Measurements from ENCODE around the gene RPGRIP1L.

The RPGRIP1L gene

DNA sequence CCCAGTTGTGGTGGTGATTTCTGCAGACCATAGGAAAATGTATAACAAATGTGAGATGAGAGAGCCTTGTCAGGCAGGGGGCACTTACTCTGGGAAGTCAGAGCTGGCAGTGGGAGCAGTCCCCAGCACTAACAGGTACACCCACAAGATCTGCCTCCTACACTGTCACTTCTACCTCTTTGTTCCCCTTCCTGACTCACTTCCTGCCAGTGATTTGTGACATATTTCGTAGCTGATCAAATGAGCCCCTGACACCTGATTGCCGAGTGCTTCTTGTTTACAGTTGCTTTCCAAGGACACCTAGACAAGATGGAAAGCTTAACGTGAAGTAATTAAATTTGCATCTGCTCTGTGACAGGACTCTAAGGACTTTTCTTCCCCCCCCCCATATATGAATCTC, 40.8 kb upstream of the RPGRIP1L start:
- Histone ChIP-seq H3K36me3 (replicated peaks) (no peaks in the 10 kb centered on the region), H3K4me3 (ENCODE audit: low read depth, low read length) (no peak overlapping the region), H3K27me3 (replicated peaks) (no peaks in the 10 kb centered on the region), H3K27ac (no peak overlapping the region)
- in situ Hi-C loops (cut with HindIII; ENCODE audit: low pct_ligation_motif_present, low sequenced_read_pairs): no loop called here
- TF ChIP-seq, protein P1, sequence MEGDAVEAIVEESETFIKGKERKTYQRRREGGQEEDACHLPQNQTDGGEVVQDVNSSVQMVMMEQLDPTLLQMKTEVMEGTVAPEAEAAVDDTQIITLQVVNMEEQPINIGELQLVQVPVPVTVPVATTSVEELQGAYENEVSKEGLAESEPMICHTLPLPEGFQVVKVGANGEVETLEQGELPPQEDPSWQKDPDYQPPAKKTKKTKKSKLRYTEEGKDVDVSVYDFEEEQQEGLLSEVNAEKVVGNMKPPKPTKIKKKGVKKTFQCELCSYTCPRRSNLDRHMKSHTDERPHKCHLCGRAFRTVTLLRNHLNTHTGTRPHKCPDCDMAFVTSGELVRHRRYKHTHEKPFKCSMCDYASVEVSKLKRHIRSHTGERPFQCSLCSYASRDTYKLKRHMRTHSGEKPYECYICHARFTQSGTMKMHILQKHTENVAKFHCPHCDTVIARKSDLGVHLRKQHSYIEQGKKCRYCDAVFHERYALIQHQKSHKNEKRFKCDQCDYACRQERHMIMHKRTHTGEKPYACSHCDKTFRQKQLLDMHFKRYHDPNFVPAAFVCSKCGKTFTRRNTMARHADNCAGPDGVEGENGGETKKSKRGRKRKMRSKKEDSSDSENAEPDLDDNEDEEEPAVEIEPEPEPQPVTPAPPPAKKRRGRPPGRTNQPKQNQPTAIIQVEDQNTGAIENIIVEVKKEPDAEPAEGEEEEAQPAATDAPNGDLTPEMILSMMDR (IDR thresholded peaks at IDR 0.05; ENCODE audit: low read depth, low read length, missing control alignments): no peak
- DNase-seq: no peak

DNA sequence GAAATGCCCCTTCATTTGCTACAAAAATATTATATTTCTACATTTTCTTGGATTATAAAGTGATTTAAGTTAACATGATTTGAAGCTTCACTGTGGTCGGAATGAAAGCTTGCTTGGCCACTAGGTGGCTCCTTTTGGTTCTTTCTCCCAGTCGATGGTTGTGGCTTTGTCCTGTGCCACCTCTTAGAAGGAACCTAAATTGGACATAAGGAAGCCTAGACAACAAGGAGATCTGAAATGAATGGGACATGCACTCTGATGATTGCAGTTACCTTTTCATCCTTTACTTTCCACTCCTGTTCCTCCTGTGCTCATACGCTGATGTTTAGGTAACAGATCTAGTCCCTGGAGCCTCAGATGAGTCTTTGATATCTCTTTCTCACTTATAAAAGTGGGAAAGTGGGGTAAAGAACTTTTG, 39.5 kb upstream of the RPGRIP1L start:
- in situ Hi-C loops (cut with HindIII; ENCODE audit: low pct_ligation_motif_present, low sequenced_read_pairs): no loop called here
- H3K27ac ChIP-seq: no peak overlapping the region
- DNase-seq: no peak
- TF ChIP-seq, protein P1 (IDR thresholded peaks at IDR 0.05; ENCODE audit: low read depth, low read length, missing control alignments): peak; percentile 85
- no peaks in the 10 kb centered on the region for H3K36me3 ChIP-seq (replicated peaks)
- no peak overlapping the region for H3K4me3 ChIP-seq (ENCODE audit: low read depth, low read length)
- H3K27me3 ChIP-seq (replicated peaks): no peaks in the 10 kb centered on the region

DNA sequence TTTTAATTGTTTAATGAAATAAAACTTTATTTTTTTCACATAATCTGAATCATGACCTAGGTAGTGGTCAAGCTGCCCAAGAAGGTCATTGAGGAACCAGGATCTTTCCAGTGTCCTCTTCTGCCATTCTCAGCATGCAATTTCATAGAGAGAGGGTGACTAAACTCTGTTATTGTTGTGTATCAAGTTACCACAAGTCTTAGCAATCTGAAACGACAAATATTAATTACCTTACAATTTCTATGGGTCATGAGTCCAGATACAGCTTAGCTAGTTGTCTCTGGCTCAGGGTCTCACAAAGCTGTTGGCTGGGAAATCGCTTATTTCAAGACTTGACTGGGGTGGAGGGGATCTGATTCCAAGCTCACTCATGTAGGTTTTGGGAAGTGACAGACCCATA, 37.9 kb upstream of the RPGRIP1L start:
- Histone ChIP-seq H3K27ac (no peak overlapping the region), H3K36me3 (replicated peaks) (no peaks in the 10 kb centered on the region), H3K27me3 (replicated peaks) (no peaks in the 10 kb centered on the region), H3K4me3 (ENCODE audit: low read depth, low read length) (no peak overlapping the region)
- DNase-seq: no peak
- in situ Hi-C loops (cut with HindIII; ENCODE audit: low pct_ligation_motif_present, low sequenced_read_pairs): no loop called here
- TF ChIP-seq, protein P1 (IDR thresholded peaks at IDR 0.05; ENCODE audit: low read depth, low read length, missing control alignments): no peak

DNA sequence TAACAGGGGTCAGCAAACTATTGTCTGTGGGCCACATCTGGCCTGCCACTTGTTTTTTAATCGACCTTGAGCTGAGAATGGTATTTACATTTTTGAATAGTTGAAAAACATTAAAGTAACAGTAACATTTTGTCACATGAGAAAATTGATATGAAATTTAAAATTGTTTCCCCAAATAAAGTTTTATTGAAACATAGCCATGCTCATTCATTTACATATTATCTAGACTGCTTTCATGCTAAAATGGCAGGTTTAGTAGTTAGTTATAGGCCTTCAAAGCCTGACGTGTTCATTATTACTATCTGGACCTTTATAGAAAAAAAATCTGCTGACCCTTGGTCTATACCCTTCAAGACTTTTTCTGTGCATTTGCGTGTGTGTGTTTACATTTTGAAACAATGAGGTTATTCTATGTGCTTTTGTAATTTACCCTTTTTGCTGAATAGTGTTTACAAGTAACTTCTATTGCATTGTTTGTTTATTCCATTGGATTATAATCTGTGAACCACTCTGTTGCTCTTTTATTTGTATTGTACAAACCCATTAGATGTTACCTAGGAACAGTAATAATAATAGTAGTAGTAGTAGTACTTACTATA, 37.4 kb upstream of the RPGRIP1L start:
- no peak for DNase-seq
- H3K4me3 ChIP-seq (ENCODE audit: low read depth, low read length): no peak overlapping the region
- in situ Hi-C loops (cut with HindIII; ENCODE audit: low pct_ligation_motif_present, low sequenced_read_pairs): no loop called here
- no peaks in the 10 kb centered on the region for H3K36me3 ChIP-seq (replicated peaks)
- no peaks in the 10 kb centered on the region for H3K27me3 ChIP-seq (replicated peaks)
- no peak overlapping the region for H3K27ac ChIP-seq
- TF ChIP-seq, protein P1 (IDR thresholded peaks at IDR 0.05; ENCODE audit: low read depth, low read length, missing control alignments): no peak

DNA sequence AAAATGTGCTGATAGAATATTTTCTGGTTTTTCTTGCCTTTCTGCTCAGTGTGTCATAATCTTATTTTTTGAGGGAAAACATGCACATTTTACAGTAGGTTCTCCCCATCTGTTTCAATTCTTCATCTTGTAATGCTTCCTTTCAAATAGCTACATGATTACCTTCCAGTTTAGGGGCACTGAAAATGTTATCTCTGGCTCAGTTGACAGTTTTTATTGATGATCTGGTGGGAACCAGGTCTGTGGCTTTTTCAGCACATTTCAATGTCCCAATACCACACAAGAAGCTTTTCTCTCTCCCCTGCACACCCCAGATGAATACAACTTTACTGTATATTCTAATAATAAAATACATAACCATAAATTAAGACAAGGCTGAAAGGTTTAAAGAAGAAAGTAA, 36.8 kb upstream of the RPGRIP1L start:
- Histone ChIP-seq H3K36me3 (replicated peaks) (no peaks in the 10 kb centered on the region), H3K27ac (no peak overlapping the region), H3K4me3 (ENCODE audit: low read depth, low read length) (no peak overlapping the region), H3K27me3 (replicated peaks) (no peaks in the 10 kb centered on the region)
- in situ Hi-C loops (cut with HindIII; ENCODE audit: low pct_ligation_motif_present, low sequenced_read_pairs): no loop called here
- TF ChIP-seq, protein P1 (IDR thresholded peaks at IDR 0.05; ENCODE audit: low read depth, low read length, missing control alignments): no peak
- no peak for DNase-seq

DNA sequence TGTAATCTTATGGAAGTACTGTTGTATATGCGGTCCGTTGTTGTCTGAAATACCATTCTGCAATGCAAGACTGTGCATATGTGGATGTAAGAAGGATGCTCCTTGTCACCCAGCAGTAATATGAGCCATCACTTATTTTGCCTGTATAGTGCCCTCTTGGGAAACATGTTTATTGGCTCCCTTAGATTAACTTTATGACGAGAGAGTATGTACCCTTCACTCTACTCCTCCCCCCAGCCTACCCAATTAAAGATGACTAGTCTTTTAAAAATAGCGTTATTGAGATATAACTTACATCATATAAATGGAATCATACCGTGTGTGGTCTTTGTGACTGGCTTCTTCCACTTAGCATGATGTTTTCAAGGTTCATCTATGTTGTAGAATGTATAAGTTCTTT, 33.9 kb upstream of the RPGRIP1L start:
- H3K36me3 ChIP-seq (replicated peaks): no peaks in the 10 kb centered on the region
- H3K27ac ChIP-seq: no peak overlapping the region
- DNase-seq: no peak
- TF ChIP-seq, protein P1 (IDR thresholded peaks at IDR 0.05; ENCODE audit: low read depth, low read length, missing control alignments): no peak
- H3K4me3 ChIP-seq (ENCODE audit: low read depth, low read length): no peak overlapping the region
- no peaks in the 10 kb centered on the region for H3K27me3 ChIP-seq (replicated peaks)
- in situ Hi-C loops (cut with HindIII; ENCODE audit: low pct_ligation_motif_present, low sequenced_read_pairs): no loop called here
